ENCODE data around the gene GIGYF1. TPM values are rescaled to one million over a fixed set of nuclear protein-coding genes. Genes with fewer than 3 reads are reported as not detected.

GIGYF1 gene
- total and polyA plus RNA-seq, 2 of the 13 experiments (the other 11 are each of a cell fraction or from before 2014, with no cell fraction given), result 7.6 to 16.1 TPM

DNA sequence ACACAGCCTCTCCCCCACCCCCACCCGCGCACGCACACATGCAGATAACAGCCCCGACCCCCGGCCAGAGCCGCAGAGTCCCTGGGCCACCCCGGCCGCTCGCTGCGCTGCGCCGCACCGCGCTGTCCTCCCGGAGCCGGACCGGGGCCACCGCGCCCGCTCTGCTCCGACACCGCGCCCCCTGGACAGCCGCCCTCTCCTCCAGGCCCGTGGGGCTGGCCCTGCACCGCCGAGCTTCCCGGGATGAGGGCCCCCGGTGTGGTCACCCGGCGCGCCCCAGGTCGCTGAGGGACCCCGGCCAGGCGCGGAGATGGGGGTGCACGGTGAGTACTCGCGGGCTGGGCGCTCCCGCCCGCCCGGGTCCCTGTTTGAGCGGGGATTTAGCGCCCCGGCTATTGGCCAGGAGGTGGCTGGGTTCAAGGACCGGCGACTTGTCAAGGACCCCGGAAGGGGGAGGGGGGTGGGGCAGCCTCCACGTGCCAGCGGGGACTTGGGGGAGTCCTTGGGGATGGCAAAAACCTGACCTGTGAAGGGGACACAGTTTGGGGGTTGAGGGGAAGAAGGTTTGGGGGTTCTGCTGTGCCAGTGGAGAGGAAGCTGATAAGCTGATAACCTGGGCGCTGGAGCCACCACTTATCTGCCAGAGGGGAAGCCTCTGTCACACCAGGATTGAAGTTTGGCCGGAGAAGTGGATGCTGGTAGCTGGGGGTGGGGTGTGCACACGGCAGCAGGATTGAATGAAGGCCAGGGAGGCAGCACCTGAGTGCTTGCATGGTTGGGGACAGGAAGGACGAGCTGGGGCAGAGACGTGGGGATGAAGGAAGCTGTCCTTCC is 26.8 kb upstream of the GIGYF1 start (continued):
- TF ChIP-seq ZNF260 (CRISPR knock-in tag; IDR thresholded peaks at IDR 0.05; ENCODE audit: borderline replicate concordance, low read depth), result no peak
- 0 out of 2 replicates have a peak, but pooled peaks have one; percentile 29 for TF ChIP-seq ERF (CRISPR knock-in tag; IDR thresholded peaks at IDR 0.05)
- TF ChIP-seq, protein P1, sequence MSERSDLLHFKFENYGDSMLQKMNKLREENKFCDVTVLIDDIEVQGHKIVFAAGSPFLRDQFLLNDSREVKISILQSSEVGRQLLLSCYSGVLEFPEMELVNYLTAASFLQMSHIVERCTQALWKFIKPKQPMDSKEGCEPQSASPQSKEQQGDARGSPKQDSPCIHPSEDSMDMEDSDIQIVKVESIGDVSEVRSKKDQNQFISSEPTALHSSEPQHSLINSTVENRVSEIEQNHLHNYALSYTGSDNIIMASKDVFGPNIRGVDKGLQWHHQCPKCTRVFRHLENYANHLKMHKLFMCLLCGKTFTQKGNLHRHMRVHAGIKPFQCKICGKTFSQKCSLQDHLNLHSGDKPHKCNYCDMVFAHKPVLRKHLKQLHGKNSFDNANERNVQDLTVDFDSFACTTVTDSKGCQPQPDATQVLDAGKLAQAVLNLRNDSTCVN (CRISPR knock-in tag; IDR thresholded peaks at IDR 0.05; ENCODE audit: borderline replicate concordance), result no peak
- peak; percentile 25; the same call in 1 of the 2 replicates for TF ChIP-seq HOXA3 (CRISPR knock-in tag; IDR thresholded peaks at IDR 0.05)
- TF ChIP-seq, protein P2, sequence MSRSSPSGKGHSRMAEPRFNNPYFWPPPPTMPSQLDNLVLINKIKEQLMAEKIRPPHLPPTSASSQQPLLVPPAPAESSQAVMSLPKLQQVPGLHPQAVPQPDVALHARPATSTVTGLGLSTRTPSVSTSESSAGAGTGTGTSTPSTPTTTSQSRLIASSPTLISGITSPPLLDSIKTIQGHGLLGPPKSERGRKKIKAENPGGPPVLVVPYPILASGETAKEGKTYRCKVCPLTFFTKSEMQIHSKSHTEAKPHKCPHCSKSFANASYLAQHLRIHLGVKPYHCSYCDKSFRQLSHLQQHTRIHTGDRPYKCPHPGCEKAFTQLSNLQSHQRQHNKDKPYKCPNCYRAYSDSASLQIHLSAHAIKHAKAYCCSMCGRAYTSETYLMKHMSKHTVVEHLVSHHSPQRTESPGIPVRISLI (CRISPR knock-in tag; IDR thresholded peaks at IDR 0.05; ENCODE audit: borderline replicate concordance), result no peak; the same call in 1 of the 2 replicates
- no peak for TF ChIP-seq ZMYM2 (CRISPR knock-in tag; IDR thresholded peaks at IDR 0.05)
- TF ChIP-seq, protein P3, sequence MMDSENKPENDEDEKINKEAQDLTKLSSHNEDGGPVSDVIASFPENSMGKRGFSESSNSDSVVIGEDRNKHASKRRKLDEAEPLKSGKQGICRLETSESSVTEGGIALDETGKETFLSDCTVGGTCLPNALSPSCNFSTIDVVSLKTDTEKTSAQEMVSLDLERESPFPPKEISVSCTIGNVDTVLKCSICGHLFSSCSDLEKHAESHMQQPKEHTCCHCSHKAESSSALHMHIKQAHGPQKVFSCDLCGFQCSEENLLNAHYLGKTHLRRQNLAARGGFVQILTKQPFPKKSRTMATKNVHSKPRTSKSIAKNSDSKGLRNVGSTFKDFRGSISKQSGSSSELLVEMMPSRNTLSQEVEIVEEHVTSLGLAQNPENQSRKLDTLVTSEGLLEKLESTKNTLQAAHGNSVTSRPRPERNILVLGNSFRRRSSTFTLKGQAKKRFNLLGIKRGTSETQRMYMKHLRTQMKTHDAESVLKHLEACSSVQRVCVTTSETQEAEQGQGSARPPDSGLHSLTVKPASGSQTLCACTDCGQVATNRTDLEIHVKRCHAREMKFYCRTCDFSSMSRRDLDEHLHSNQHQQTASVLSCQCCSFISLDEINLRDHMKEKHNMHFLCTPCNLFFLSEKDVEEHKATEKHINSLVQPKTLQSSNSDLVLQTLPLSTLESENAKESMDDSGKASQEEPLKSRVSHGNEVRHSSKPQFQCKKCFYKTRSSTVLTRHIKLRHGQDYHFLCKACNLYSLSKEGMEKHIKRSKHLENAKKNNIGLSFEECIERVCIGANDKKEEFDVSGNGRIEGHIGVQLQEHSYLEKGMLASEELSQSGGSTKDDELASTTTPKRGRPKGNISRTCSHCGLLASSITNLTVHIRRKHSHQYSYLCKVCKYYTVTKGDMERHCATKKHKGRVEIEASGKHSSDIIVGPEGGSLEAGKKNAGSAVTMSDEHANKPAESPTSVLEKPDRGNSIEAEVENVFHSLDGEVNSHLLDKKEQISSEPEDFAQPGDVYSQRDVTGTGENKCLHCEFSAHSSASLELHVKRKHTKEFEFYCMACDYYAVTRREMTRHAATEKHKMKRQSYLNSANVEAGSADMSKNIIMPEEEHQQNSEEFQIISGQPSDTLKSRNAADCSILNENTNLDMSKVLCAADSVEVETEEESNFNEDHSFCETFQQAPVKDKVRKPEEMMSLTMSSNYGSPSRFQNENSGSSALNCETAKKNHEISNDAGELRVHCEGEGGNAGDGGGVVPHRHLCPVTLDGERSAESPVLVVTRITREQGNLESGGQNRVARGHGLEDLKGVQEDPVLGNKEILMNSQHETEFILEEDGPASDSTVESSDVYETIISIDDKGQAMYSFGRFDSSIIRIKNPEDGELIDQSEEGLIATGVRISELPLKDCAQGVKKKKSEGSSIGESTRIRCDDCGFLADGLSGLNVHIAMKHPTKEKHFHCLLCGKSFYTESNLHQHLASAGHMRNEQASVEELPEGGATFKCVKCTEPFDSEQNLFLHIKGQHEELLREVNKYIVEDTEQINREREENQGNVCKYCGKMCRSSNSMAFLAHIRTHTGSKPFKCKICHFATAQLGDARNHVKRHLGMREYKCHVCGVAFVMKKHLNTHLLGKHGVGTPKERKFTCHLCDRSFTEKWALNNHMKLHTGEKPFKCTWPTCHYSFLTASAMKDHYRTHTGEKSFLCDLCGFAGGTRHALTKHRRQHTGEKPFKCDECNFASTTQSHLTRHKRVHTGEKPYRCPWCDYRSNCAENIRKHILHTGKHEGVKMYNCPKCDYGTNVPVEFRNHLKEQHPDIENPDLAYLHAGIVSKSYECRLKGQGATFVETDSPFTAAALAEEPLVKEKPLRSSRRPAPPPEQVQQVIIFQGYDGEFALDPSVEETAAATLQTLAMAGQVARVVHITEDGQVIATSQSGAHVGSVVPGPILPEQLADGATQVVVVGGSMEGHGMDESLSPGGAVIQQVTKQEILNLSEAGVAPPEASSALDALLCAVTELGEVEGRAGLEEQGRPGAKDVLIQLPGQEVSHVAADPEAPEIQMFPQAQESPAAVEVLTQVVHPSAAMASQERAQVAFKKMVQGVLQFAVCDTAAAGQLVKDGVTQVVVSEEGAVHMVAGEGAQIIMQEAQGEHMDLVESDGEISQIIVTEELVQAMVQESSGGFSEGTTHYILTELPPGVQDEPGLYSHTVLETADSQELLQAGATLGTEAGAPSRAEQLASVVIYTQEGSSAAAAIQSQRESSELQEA (CRISPR knock-in tag; IDR thresholded peaks at IDR 0.05; ENCODE audit: not compliant biosample characterization), result no peak
- TF ChIP-seq, protein P4, sequence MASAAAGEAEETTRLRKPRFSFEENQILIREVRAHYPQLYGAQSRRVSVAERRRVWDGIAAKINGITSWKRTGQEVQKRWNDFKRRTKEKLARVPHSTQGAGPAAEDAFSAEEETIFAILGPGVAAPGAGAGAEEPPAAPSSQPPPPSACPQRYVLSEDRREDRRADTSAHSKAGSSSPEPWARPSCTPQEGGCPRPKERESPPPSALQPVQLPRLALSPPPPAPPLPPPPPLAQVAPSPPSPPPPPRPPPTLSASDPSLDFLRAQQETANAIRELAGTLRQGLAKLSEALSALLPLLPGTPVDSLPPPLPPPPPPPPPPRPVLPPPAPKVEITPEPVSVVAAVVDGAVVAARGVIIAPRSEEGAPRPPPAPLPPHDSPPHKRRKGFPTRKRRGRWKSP (CRISPR knock-in tag; IDR thresholded peaks at IDR 0.05), result peak; percentile 82; the same call in 1 of the 2 replicates
- TF ChIP-seq, protein P5, sequence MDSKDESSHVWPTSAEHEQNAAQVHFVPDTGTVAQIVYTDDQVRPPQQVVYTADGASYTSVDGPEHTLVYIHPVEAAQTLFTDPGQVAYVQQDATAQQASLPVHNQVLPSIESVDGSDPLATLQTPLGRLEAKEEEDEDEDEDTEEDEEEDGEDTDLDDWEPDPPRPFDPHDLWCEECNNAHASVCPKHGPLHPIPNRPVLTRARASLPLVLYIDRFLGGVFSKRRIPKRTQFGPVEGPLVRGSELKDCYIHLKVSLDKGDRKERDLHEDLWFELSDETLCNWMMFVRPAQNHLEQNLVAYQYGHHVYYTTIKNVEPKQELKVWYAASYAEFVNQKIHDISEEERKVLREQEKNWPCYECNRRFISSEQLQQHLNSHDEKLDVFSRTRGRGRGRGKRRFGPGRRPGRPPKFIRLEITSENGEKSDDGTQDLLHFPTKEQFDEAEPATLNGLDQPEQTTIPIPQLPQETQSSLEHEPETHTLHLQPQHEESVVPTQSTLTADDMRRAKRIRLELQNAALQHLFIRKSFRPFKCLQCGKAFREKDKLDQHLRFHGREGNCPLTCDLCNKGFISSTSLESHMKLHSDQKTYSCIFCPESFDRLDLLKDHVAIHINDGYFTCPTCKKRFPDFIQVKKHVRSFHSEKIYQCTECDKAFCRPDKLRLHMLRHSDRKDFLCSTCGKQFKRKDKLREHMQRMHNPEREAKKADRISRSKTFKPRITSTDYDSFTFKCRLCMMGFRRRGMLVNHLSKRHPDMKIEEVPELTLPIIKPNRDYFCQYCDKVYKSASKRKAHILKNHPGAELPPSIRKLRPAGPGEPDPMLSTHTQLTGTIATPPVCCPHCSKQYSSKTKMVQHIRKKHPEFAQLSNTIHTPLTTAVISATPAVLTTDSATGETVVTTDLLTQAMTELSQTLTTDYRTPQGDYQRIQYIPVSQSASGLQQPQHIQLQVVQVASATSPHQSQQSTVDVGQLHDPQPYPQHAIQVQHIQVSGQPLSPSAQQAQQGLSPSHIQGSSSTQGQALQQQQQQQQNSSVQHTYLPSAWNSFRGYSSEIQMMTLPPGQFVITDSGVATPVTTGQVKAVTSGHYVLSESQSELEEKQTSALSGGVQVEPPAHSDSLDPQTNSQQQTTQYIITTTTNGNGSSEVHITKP (CRISPR knock-in tag; IDR thresholded peaks at IDR 0.05; ENCODE audit: low read depth), result no peak
- peak; percentile 63; the same call in 1 of the 2 replicates for TF ChIP-seq ZFP82 (CRISPR knock-in tag; IDR thresholded peaks at IDR 0.05; ENCODE audit: borderline replicate concordance)

Data from HepG2 (cell line).